A673 (cell line): ENCODE data around the gene MYO1E. TPM values are rescaled to one million over a fixed set of nuclear protein-coding genes. Genes with fewer than 3 reads are reported as not detected.
"Not testable (repeated sequence)": the region's sequence is repeated elsewhere in the genome, so short reads cannot be mapped to it uniquely, and the experiment has no call there.

Experiments used
- BruUV-seq: library from RNA; stranded (reverse); fragments of 400-500 nt; replicated peaks from 2 replicates; lab custom pipeline; 2021; lab: Mats Ljungman, UMichigan
- CTCF ChIA-PET: fragments of 300-600 bp; sonication (Branson Sonifier 250); formaldehyde crosslinking; loops from one replicate; lab custom pipeline; 2022; ENCODE audit warnings: antibody characterized with exemption; lab: Charles Lee
- POLR2A ChIA-PET: fragments of 300-600 bp; sonication (Branson Sonifier 250); formaldehyde crosslinking; loops from one replicate; lab custom pipeline; 2022; ENCODE audit warnings: antibody characterized with exemption; ENCODE audit not compliant: low non-redundant PET; lab: Charles Lee
- DNase-seq: peaks from one replicate; pipeline ENCODE4 v3.0.0-alpha.2; 2015; ENCODE audit warnings: low spot score
- H3K27ac ChIP-seq: fragments of 200-600 bp; sonication (generic); 2 replicates; pipeline ENCODE4 v1.5.1; 2016; ENCODE audit warnings: mixed run types, low read depth, mild to moderate bottlenecking, mixed read lengths, antibody characterized with exemption, low read length; ENCODE audit not compliant: poor library complexity, severe bottlenecking
- H3K27me3 ChIP-seq: fragments of 200-600 bp; sonication (generic); replicated peaks from 2 replicates; pipeline ENCODE4 v1.6.1; 2017; ENCODE audit warnings: mixed run types, low read depth, mild to moderate bottlenecking, mixed read lengths, antibody characterized with exemption, low read length; ENCODE audit not compliant: insufficient read depth, poor library complexity
- H3K36me3 ChIP-seq: fragments of 200-600 bp; sonication (generic); 2 replicates; pipeline ENCODE4 v1.6.1; 2016; ENCODE audit warnings: mixed run types, mild to moderate bottlenecking, mixed read lengths, antibody characterized with exemption, low read length; ENCODE audit not compliant: insufficient read depth, poor library complexity, severe bottlenecking
- H3K4me1 ChIP-seq: fragments of 200-600 bp; sonication (generic); 2 replicates; pipeline ENCODE4 v1.6.1; 2017; ENCODE audit warnings: mixed run types, mild to moderate bottlenecking, mixed read lengths, antibody characterized with exemption, low read length; ENCODE audit not compliant: insufficient read depth, poor library complexity, severe bottlenecking
- H3K4me3 ChIP-seq: fragments of 200-600 bp; sonication (generic); 2 replicates; pipeline ENCODE4 v1.5.1; 2016; ENCODE audit warnings: low read depth, mixed run types, mild to moderate bottlenecking, mixed read lengths, low read length; ENCODE audit not compliant: poor library complexity, severe bottlenecking
- H3K9me3 ChIP-seq: fragments of 200-600 bp; sonication (generic); 2 replicates; pipeline ENCODE4 v1.6.1; 2016; ENCODE audit warnings: mixed run types, low read depth, mild to moderate bottlenecking, mixed read lengths, antibody characterized with exemption, low read length; ENCODE audit not compliant: poor library complexity, severe bottlenecking
- CTCF ChIP-seq: fragments of 300-800, 200-600 bp; sonication (generic); conservative IDR thresholded peaks from 2 replicates; pipeline ENCODE4 v1.5.1; 2017; ENCODE audit warnings: low read depth, mild to moderate bottlenecking, antibody characterized with exemption, low read length, moderate library complexity, mixed read lengths
- EZH2 ChIP-seq: fragments of 200-600 bp; sonication (generic); IDR thresholded peaks from 2 replicates; pipeline ENCODE4 v1.6.1; 2017; ENCODE audit warnings: borderline replicate concordance, low read depth, mild to moderate bottlenecking, mixed read lengths, antibody characterized with exemption, low read length; ENCODE audit not compliant: poor library complexity, severe bottlenecking
- intact Hi-C: fragments of 100-400 bp; cut with micrococcal nuclease; formaldehyde crosslinking; loops from one replicate; pipeline ENCODE4 v1.10.0; 2022; ENCODE audit not compliant: unreplicated experiment
- total RNA-seq: library from RNA; stranded (reverse); gene quantifications from 2 replicates; pipeline ENCODE4 v1.2.3, GENCODE V29; 2021

MYO1E gene
- total RNA-seq, 1 experiment from 2014 or later: 7.9 TPM

GRCh38 chr15:59405079-59405478 lies 32.4 kb upstream of the MYO1E start:
- H3K4me3 ChIP-seq: no peak overlapping the region
- no peaks in the 10 kb centered on the region for H3K27me3 ChIP-seq
- POLR2A ChIA-PET: no interaction called here
- intact Hi-C loops: no loop called here
- CTCF ChIA-PET: no interaction called here
- no peak overlapping the region for H3K27ac ChIP-seq
- no peaks in the 10 kb centered on the region for H3K4me1 ChIP-seq
- BruUV-seq: no TSS peak
- no peaks in the 10 kb centered on the region for H3K36me3 ChIP-seq
- TF ChIP-seq EZH2 (no peak), CTCF (no peak)
- DNase-seq: no peak
- no peaks in the 10 kb centered on the region for H3K9me3 ChIP-seq

DNA sequence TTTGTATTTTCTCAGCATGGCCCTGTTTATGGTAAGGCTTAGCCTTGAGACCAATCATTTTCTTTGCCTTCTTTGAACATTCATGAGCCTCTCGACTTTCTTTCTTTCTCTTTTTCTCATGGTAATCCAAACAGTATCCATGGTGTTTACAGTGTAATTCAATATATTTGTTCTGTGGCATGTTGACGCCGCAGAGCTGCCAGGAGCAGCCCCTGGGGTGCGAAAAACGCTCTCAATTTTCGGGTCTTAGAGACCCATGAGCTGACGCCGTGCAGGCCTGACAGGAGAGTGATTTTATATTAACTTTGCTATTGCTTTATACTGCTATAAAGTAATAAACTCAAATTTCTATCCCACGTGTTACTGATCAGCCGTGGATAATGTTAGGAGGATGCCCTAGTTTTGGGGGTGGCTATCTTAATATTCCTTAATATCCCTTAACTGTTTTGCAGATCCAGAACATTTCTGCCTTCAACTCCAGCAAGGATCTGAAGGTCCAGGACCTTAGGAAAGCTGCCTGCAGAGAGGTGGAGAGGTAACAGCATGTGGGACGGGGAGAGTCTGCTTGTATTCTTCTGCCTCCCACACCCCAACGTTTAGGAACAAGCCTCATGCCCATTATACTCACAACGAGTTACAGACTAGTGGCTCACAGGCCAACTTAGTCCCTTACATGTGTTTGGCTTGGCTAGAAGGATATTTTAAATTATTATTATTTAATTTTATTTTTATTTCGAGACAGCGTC lies 29.3 kb upstream of the MYO1E start:
- intact Hi-C loops: no loop called here
- Histone ChIP-seq H3K27me3 (no peaks in the 10 kb centered on the region), H3K36me3 (no peaks in the 10 kb centered on the region), H3K9me3 (no peaks in the 10 kb centered on the region), H3K4me1 (no peaks in the 10 kb centered on the region), H3K27ac (no peak overlapping the region), H3K4me3 (no peak overlapping the region)
- no peak for DNase-seq
- POLR2A ChIA-PET: no interaction called here
- TF ChIP-seq CTCF: no peak
- no peak for TF ChIP-seq EZH2
- no TSS peak for BruUV-seq
- CTCF ChIA-PET: interaction anchor here (0.6 kb wide), 1 partner anchor 422 kb away, joined by 3 read pairs; no protein-coding TSS in a partner anchor

GRCh38 chr15:59401051-59401823 lies 28.6 kb upstream of the MYO1E start:
- CTCF ChIA-PET: interaction anchor here (0.6 kb wide), 1 partner anchor 421 kb away, joined by 3 read pairs; no protein-coding TSS in a partner anchor
- H3K27ac ChIP-seq, H3K4me3 ChIP-seq, DNase-seq, H3K9me3 ChIP-seq, H3K4me1 ChIP-seq, H3K27me3 ChIP-seq, H3K36me3 ChIP-seq, intact Hi-C loops, BruUV-seq, POLR2A ChIA-PET: not testable (repeated sequence)
